PFSK-1 (cell line): Measurements from ENCODE around the gene B4GALNT1.

Source experiments
- FOXP2 ChIP-seq: optimal IDR thresholded peaks from 2 replicates; pipeline ENCODE3; 2011; ENCODE audit warnings: borderline replicate concordance, control low read depth, inconsistent platforms; ENCODE audit not compliant: insufficient read depth; ENCODE audit errors: extremely low read length, extremely low read depth
- POLR2AphosphoS5 ChIP-seq: IDR thresholded peaks from 2 replicates; pipeline ENCODE4 v1.6.1; 2012; ENCODE audit warnings: low read depth, mild to moderate bottlenecking, control low read depth, low read length, moderate library complexity
- SIN3A ChIP-seq: IDR thresholded peaks from 2 replicates; pipeline ENCODE4 v1.6.1; 2012; ENCODE audit warnings: mild to moderate bottlenecking, low read length, moderate library complexity, borderline replicate concordance; ENCODE audit not compliant: insufficient read depth
- TAF1 ChIP-seq: IDR thresholded peaks from 2 replicates; pipeline ENCODE4 v1.6.1; 2012; ENCODE audit warnings: low read length, control low read depth, borderline replicate concordance; ENCODE audit not compliant: insufficient read depth
- TF ChIP-seq, protein P1 (sequence below), 2 experiments: IDR thresholded peaks; 2 replicates each; pipeline versions ENCODE4 v1.6.1 to v1.8.0; 2011 to 2012; ENCODE audit warnings: low read depth in 2 of 2, low read length in 2 of 2, control low read depth in 1 of 2, inconsistent platforms in 1 of 2, mild to moderate bottlenecking in 1 of 2, moderate library complexity in 1 of 2; ENCODE audit not compliant: insufficient read depth in 1 of 2

Gene B4GALNT1

DNA sequence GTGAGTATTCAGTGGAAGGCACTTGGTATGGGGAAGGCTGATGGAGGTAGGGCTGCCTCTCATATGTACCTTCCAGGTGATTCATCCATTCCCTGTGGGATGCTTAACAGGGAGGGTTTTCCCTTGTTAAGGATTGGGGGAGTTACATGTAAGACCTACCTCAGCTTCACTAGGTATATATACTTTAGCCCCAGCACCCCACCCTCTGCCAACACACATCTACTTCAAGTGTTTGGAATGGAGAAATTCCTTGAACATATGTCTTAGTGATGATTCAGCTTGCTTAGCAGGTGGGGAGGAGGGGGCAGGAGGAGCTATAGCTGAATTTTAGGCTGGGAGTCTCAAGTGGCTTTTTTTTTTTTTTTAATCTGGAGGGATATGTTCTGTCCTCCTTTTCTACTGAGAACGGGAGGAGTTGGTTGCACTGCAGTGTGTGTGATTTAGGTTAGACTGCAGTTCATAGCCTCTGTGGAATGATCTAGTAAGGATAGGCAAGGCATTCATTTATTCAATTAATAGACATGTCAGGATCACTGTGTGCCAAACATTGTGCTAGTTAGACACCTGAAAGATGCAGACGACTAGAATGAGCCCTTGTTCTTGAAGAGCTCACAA lies 40.3 kb downstream of the B4GALNT1 start:
- TF ChIP-seq SIN3A (no peak), TAF1 (no peak), POLR2AphosphoS5 (no peak), FOXP2 (no peak)
- TF ChIP-seq, protein P1, sequence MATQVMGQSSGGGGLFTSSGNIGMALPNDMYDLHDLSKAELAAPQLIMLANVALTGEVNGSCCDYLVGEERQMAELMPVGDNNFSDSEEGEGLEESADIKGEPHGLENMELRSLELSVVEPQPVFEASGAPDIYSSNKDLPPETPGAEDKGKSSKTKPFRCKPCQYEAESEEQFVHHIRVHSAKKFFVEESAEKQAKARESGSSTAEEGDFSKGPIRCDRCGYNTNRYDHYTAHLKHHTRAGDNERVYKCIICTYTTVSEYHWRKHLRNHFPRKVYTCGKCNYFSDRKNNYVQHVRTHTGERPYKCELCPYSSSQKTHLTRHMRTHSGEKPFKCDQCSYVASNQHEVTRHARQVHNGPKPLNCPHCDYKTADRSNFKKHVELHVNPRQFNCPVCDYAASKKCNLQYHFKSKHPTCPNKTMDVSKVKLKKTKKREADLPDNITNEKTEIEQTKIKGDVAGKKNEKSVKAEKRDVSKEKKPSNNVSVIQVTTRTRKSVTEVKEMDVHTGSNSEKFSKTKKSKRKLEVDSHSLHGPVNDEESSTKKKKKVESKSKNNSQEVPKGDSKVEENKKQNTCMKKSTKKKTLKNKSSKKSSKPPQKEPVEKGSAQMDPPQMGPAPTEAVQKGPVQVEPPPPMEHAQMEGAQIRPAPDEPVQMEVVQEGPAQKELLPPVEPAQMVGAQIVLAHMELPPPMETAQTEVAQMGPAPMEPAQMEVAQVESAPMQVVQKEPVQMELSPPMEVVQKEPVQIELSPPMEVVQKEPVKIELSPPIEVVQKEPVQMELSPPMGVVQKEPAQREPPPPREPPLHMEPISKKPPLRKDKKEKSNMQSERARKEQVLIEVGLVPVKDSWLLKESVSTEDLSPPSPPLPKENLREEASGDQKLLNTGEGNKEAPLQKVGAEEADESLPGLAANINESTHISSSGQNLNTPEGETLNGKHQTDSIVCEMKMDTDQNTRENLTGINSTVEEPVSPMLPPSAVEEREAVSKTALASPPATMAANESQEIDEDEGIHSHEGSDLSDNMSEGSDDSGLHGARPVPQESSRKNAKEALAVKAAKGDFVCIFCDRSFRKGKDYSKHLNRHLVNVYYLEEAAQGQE (IDR thresholded peaks at IDR 0.05; ENCODE audit: insufficient read depth in 1 of 2, low read depth in 2 of 2, low read length in 2 of 2): no peak

DNA sequence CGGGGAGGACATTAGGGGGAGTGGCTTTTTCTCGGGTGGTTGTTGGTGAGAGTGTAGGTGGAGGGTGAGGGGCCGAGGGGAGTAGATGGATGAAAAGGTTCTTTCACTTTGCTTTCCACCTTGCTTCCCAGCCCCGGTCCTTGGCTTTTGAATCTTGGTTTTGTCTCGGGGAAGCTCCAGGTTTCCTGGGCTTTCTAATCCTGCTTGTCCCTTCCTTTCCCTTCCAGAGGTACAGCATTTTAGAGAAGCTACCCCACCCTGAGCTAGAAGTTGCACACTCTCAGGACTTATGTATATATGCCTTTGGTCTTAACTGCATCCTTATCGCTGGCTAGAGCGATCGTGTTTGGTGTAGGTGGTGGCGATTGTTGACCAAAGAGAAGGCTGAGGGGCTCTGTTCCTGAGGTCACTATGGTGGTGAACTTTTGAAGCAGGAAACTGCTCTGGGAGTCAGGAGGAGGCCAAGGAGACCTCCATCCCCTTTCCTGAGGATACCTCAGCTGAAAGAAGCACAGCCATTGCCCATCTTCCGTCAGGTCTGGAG lies 41.1 kb downstream of the B4GALNT1 start:
- TF ChIP-seq, protein P1 (IDR thresholded peaks at IDR 0.05; ENCODE audit: insufficient read depth in 1 of 2, low read depth in 2 of 2, low read length in 2 of 2): no peak
- no peak for TF ChIP-seq POLR2AphosphoS5
- TF ChIP-seq SIN3A: no peak
- TF ChIP-seq FOXP2: no peak
- TF ChIP-seq TAF1: no peak

DNA sequence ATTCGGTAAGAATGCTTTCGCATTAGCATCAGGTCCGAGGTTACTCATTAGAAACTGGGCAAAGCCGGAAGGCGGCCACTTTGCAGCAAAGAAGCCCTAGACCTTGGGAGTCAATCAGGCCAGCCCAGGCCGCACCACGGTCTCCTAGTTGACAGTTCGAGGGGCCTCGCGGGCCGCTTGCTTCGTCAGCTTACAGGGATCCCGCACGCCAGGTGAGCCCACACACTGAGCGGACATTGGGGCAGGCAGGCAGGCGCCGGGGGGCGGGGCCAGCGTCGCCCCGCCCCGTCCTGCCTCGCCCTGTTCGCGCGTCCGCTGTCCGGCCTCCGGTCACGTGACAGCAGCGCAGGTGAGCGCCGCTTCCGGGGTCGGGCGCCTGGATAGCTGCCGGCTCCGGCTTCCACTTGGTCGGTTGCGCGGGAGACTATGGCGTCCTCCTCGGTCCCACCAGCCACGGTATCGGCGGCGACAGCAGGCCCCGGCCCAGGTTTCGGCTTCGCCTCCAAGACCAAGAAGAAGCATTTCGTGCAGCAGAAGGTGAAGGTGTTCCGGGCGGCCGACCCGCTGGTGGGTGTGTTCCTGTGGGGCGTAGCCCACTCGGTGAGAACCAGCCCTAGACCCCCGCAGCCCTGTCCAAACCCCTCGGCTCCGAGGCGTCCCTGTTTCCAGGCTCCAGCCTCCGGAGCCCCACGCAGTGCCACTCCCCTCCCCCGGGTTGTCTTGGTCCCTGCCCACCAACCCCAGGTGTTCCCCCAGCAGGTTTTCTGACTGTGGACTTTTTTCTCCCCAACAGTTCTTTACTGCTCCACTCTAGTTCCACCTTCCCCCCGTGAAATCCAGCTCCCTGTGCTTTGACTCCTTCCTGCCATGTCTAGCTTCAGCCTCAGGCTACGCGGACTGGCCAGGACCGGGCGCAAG lies 41.9 kb downstream of the B4GALNT1 start, which contains the start of gene PIP4K2C:
Gene PIP4K2C (plus strand): TSS at position 329 of the 918 bp plus-strand sequence. CDS start 98 bp downstream, at position 427.
- TF ChIP-seq FOXP2: peak; percentile 85
- TF ChIP-seq SIN3A: peak; percentile 36; the same call in 1 of the 2 replicates
- TF ChIP-seq POLR2AphosphoS5: peak; percentile 46
- TF ChIP-seq, protein P1 (IDR thresholded peaks at IDR 0.05; ENCODE audit: insufficient read depth in 1 of 2, low read depth in 2 of 2, low read length in 2 of 2): no peak
- 0 out of 2 replicates have a peak, but pooled peaks have one; percentile 16 for TF ChIP-seq TAF1

DNA sequence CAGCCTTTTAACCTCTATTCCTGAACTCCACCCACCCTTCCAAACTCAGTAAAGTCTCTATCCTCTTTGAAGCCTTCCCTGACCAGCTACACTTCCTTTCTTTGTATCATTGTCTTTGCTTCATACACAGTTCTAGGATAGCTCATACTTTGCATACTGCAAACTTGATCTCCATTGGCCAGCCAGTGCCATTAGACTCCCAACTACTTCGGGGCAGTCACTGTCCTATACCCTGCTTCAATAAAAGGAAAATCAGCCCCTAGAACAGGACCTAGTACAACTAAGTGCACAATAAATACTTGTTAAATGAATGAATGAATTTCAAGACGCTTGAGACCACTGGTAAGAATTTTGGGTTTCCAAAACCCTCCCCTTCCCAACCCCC lies 42.5 kb downstream of the B4GALNT1 start:
- TF ChIP-seq, protein P1 (IDR thresholded peaks at IDR 0.05; ENCODE audit: insufficient read depth in 1 of 2, low read depth in 2 of 2, low read length in 2 of 2): no peak
- TF ChIP-seq POLR2AphosphoS5 (no peak), FOXP2 (no peak), TAF1 (no peak), SIN3A (no peak)
